Activated CD8-positive, alpha-beta memory T cell treated with anti-CD3 and anti-CD28 coated beads, Interleukin-2, amount 50 U/mL, for 1 hour (primary cell): Measurements from ENCODE around the gene SMNDC1.
"Not testable (repeated sequence)": the region's sequence is repeated elsewhere in the genome, so short reads cannot be mapped to it uniquely, and the experiment has no call there.

Experiments
- DNase-seq: peaks from one replicate; pipeline ENCODE4 v3.0.0-alpha.2; 2020; ENCODE audit errors: extremely low read depth

SMNDC1 gene

DNA sequence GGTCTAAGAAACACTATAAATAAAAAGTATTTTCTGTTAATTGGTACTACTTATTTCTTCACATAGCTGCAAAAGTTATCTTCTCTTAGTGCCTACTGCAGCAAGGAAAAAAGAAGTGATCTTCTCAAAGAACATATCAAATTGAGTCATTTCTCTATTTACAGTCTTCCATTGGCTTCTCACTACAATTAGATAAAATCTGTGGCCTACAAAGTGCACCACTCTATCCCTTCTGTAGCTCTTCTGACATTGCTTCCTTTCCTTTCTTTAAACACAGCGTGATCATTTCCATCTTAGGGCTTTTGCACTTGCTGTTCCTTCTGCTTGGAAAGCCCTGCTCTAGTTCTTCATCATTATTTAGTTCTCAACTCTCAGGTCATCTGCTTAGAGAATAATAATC is 52.6 kb downstream of the SMNDC1 start:
- no peak for DNase-seq

DNA sequence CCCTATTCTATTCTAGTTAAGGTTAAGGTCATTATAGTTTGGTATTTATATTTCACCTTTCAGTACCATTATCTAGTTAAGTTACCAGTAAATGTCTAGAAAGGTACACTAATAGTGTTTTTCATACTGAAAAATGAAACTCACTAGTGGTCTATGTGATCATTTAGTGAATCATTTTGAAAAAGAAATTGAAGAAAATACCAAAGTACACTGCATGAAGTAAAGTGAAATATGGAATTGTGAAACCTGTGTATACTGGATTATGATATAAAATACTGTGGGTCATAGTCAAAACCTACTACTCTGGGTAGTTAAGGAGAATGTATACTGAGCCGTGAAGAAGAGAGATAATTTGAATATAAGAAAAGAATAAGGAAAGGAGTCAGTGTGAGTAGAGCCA is 53.3 kb downstream of the SMNDC1 start:
- DNase-seq: not testable (repeated sequence)

DNA sequence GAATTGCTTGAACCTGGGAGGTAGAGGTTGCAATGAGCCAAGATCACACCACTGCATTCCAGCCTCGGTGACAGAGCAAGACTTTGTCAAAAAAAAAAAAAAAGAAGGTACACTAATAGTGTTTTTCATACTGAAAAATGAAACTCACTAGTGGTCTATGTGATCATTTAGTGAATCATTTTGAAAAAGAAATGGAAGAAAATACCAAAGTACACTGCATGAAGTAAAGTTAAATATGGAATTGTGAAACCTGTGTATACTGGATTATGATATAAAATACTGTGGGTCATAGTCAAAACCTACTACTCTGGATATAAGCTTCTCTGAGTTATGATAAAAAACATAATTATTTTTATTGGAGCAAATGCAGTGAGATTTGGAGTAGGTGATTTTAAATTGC is 55.2 kb downstream of the SMNDC1 start:
- not testable (repeated sequence) for DNase-seq

DNA sequence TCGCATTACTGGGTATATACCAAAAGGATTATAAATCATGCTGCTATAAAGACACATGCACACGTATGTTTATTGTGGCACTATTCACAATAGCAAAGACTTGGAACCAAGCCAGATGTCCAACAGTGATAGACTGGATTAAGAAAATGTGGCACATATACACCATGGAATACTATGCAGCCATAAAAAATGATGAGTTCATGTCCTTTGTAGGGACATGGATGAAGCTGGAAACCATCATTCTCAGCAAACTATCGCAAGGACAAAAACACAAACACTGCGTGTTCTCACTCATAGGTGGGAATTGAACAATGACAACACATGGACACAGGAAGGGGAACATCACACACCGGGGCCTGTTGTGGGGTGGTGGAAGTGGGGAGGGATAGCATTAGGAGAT is 56.9 kb downstream of the SMNDC1 start:
- not testable (repeated sequence) for DNase-seq

DNA sequence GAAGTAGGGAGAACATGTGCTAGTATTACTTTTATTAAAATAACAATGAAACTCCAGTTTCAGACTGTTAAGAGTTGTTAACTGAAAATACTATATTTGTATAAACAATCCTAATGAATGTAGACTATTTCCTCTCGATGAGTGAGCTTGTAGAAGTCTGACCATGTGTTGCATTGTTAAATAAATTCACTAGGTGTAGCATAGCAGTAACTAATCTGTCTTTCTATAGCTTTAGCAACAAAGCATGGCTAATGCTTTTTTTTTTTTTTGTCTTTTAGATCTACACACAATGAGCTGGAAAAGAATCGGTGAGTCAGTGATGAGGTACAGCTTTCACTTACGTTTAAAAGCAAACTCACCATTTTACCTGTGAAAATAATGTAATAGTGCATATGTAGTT is 60.2 kb downstream of the SMNDC1 start:
- no peak for DNase-seq

DNA sequence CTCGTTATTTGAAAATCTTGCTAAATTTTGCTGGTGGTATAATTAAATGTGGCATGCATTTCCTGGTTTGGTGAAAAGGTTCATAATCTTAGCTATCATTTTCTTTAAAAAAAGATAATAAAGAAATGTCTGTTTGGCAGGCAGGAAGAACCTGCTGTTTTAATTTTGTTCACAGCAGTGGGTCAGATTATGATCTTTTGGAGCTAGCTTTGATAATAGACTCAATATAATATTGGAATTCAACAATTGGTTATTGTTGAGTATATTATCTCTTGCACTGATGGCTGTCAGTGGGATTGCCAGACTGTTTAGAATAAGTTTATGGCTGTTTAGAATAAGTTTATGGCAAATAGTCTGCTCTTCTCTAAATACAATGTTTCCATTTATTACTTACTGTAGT is 62.2 kb downstream of the SMNDC1 start:
- no peak for DNase-seq

DNA sequence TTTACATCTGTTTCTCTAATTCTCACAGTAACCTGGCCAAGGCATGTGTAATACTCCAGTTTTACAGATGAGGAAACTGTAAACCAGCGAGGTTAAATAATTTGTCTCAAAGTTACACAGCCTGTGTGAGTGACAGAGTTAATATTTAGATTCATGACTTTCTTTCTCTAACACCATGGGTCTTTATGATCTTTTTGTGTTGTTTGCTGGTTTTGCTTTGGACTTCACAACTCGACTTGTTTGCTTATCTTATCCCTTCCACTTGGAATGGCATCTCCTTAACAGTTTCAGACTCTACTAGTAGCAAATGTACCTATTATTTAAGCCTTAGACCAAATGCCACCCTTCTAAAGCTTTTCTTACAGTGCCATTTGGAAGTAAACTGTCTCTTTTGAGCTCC is 62.9 kb downstream of the SMNDC1 start:
- no peak for DNase-seq

DNA sequence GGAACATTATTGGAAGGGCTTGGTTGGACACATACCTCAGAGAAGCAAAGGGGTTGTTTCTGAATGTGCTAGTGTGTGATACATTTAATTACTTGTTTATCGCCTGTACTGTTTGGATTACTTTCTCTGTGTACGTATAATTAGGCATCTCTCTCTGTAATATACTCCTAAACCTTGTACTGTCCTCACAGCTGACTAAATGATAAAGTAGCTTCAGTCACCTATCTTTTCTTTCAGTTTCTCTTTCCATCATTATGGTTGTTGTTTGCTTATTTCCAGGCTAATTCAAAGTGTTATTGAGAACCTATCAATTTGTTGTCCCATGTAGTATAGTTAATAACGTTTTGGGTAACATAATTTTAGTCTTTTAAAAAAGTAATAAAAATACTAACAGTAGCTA is 63.3 kb downstream of the SMNDC1 start:
- DNase-seq: no peak
